RWPE2 (cell line): Measurements from ENCODE around the gene TFAP2B.

ENCODE experiments used
- ATAC-seq: fragments of 200-7000 bp; cut with Tn5 transposase; 3 replicates; pipeline ENCODE4 v1.9.1; 2021; ENCODE audit warnings: low read depth
- DNase-seq: peaks from one replicate; pipeline ENCODE4 v3.0.0-alpha.2; 2020; ENCODE audit warnings: low spot score
- H3K27ac ChIP-seq: fragments of 450-650 bp; 2 replicates; pipeline ENCODE4 v1.5.1; 2017; ENCODE audit warnings: mild to moderate bottlenecking; ENCODE audit not compliant: poor library complexity, severe bottlenecking
- H3K27me3 ChIP-seq: fragments of 250-450 bp; sonication (Bioruptor Pico); 2 replicates; pipeline ENCODE4 v1.5.1; 2021; ENCODE audit warnings: mild to moderate bottlenecking, moderate library complexity; ENCODE audit not compliant: insufficient read depth, poor library complexity, severe bottlenecking
- H3K36me3 ChIP-seq: fragments of 250-450 bp; sonication (Bioruptor Pico); 2 replicates; pipeline ENCODE4 v1.5.1; 2020; ENCODE audit warnings: low read depth, mild to moderate bottlenecking, moderate library complexity
- H3K4me1 ChIP-seq: fragments of 250-450 bp; sonication (Bioruptor Pico); 2 replicates; pipeline ENCODE4 v1.5.1; 2021; ENCODE audit warnings: mild to moderate bottlenecking, moderate library complexity; ENCODE audit not compliant: insufficient read depth, poor library complexity, severe bottlenecking
- H3K4me3 ChIP-seq: fragments of 250-450 bp; sonication (Bioruptor Pico); 2 replicates; pipeline ENCODE4 v1.5.1; 2021; ENCODE audit warnings: mild to moderate bottlenecking, moderate library complexity; ENCODE audit not compliant: severe bottlenecking
- H3K9me3 ChIP-seq: fragments of 250-450 bp; sonication (Bioruptor Pico); 2 replicates; pipeline ENCODE4 v1.5.1; 2021; ENCODE audit warnings: mild to moderate bottlenecking, moderate library complexity; ENCODE audit not compliant: severe bottlenecking
- CTCF ChIP-seq: fragments of 450-650 bp; IDR thresholded peaks from one replicate; pipeline ENCODE4 v1.5.1; 2017; ENCODE audit warnings: mild to moderate bottlenecking, moderate library complexity; ENCODE audit not compliant: poor library complexity, severe bottlenecking

The TFAP2B gene

GRCh38 chr6:50823094-50823920 lies 4.6 kb downstream of the TFAP2B start:
- Histone ChIP-seq H3K4me3 (no peak overlapping the region), H3K9me3 (no peaks in the 10 kb centered on the region), H3K27me3 (peaks cover 100% of the 10 kb centered on the region), H3K4me1 (no peaks in the 10 kb centered on the region), H3K36me3 (no peaks in the 10 kb centered on the region), H3K27ac (no peak overlapping the region)
- DNase-seq: no peak
- TF ChIP-seq CTCF: no peak
- no peak for ATAC-seq

- Histone ChIP-seq H3K9me3 (no peaks in the 10 kb centered on the region), H3K27ac (no peak overlapping the region), H3K4me1 (no peaks in the 10 kb centered on the region), H3K36me3 (no peaks in the 10 kb centered on the region), H3K4me3 (no peak overlapping the region), H3K27me3 (peaks cover 100% of the 10 kb centered on the region)
- no peak for TF ChIP-seq CTCF
- DNase-seq (no peak), ATAC-seq (no peak)
Measured at GRCh38 chr6:50824552-50824951, 5.9 kb downstream of the TFAP2B start.

- H3K4me1 ChIP-seq: no peaks in the 10 kb centered on the region
- H3K27ac ChIP-seq: no peak overlapping the region
- H3K4me3 ChIP-seq: no peak overlapping the region
- peaks cover 100% of the 10 kb centered on the region for H3K27me3 ChIP-seq
- ATAC-seq: no peak
- DNase-seq: no peak
- H3K9me3 ChIP-seq: no peaks in the 10 kb centered on the region
- no peak for TF ChIP-seq CTCF
- H3K36me3 ChIP-seq: no peaks in the 10 kb centered on the region
Measured at GRCh38 chr6:50825375-50826036, 6.8 kb downstream of the TFAP2B start.

- no peak for ATAC-seq
- H3K4me1 ChIP-seq: no peaks in the 10 kb centered on the region
- no peak overlapping the region for H3K27ac ChIP-seq
- peaks cover 100% of the 10 kb centered on the region for H3K27me3 ChIP-seq
- no peak for TF ChIP-seq CTCF
- no peak overlapping the region for H3K4me3 ChIP-seq
- no peaks in the 10 kb centered on the region for H3K36me3 ChIP-seq
- DNase-seq: no peak
- no peaks in the 10 kb centered on the region for H3K9me3 ChIP-seq
Measured at GRCh38 chr6:50826037-50826761, 7.5 kb downstream of the TFAP2B start.
